Measurements from ENCODE around the gene HMOX2.

Gene HMOX2

GRCh38 chr16:4450430-4450829, 25.8 kb upstream of the HMOX2 start:
- ChIA-PET CTCF (no interaction called here), POLR2A (no interaction called here)
- TF ChIP-seq PKNOX1 (IDR thresholded peaks at IDR 0.05): no peak
- TF ChIP-seq TARDBP (IDR thresholded peaks at IDR 0.05): no peak
- TF ChIP-seq NFRKB (IDR thresholded peaks at IDR 0.05): no peak
- no peak for TF ChIP-seq LEF1 (IDR thresholded peaks at IDR 0.05; ENCODE audit: borderline replicate concordance)
- no peak for TF ChIP-seq FOXA1 (IDR thresholded peaks at IDR 0.05)
- TF ChIP-seq SUZ12 (IDR thresholded peaks at IDR 0.05): no peak
- TF ChIP-seq HDGF (IDR thresholded peaks at IDR 0.05; ENCODE audit: borderline replicate concordance): no peak
- no peak for TF ChIP-seq SP1 (IDR thresholded peaks at IDR 0.05)
- no peak for TF ChIP-seq ELF4 (IDR thresholded peaks at IDR 0.05)
- DNase-seq (ENCODE audit: extremely low spot score): no peak

GRCh38 chr16:4450931-4451519, 25.2 kb upstream of the HMOX2 start:
- POLR2A ChIA-PET: no interaction called here
- CTCF ChIA-PET: no interaction called here
- TF ChIP-seq FOXA1 (IDR thresholded peaks at IDR 0.05) (no peak), TARDBP (IDR thresholded peaks at IDR 0.05) (no peak), SUZ12 (IDR thresholded peaks at IDR 0.05) (no peak), BHLHE40 (IDR thresholded peaks at IDR 0.05; ENCODE audit: borderline replicate concordance) (no peak), NFRKB (IDR thresholded peaks at IDR 0.05) (no peak), ARNT (IDR thresholded peaks at IDR 0.05) (no peak), ELF4 (IDR thresholded peaks at IDR 0.05) (no peak), CTBP1 (IDR thresholded peaks at IDR 0.05; ENCODE audit: borderline replicate concordance) (no peak), FOXM1 (IDR thresholded peaks at IDR 0.05; ENCODE audit: borderline replicate concordance) (no peak), ZNF384 (IDR thresholded peaks at IDR 0.05) (no peak), HDGF (IDR thresholded peaks at IDR 0.05; ENCODE audit: borderline replicate concordance) (no peak), LEF1 (IDR thresholded peaks at IDR 0.05; ENCODE audit: borderline replicate concordance) (no peak), L3MBTL2 (conservative IDR thresholded peaks at IDR 0.05) (no peak), SP1 (IDR thresholded peaks at IDR 0.05) (no peak), PKNOX1 (IDR thresholded peaks at IDR 0.05) (no peak), FOXK2 (IDR thresholded peaks at IDR 0.05) (no peak)
- no peak for DNase-seq (ENCODE audit: extremely low spot score)

- no peak for DNase-seq (ENCODE audit: extremely low spot score)
- POLR2A ChIA-PET: interaction anchor here (1.2 kb wide), 1 partner anchor 24 kb away, joined by 3 read pairs; the partner anchor contains the start of gene HMOX2
- CTCF ChIA-PET: no interaction called here
- TF ChIP-seq FOXA1 (IDR thresholded peaks at IDR 0.05): no peak
- TF ChIP-seq ELF4 (IDR thresholded peaks at IDR 0.05): no peak
- TF ChIP-seq LEF1 (IDR thresholded peaks at IDR 0.05; ENCODE audit: borderline replicate concordance): no peak
- no peak for TF ChIP-seq SP1 (IDR thresholded peaks at IDR 0.05)
- no peak for TF ChIP-seq L3MBTL2 (conservative IDR thresholded peaks at IDR 0.05)
- no peak for TF ChIP-seq BHLHE40 (IDR thresholded peaks at IDR 0.05; ENCODE audit: borderline replicate concordance)
- no peak for TF ChIP-seq HDGF (IDR thresholded peaks at IDR 0.05; ENCODE audit: borderline replicate concordance)
- TF ChIP-seq NFRKB (IDR thresholded peaks at IDR 0.05): no peak
- no peak for TF ChIP-seq ARNT (IDR thresholded peaks at IDR 0.05)
- no peak for TF ChIP-seq TARDBP (IDR thresholded peaks at IDR 0.05)
- no peak for TF ChIP-seq PKNOX1 (IDR thresholded peaks at IDR 0.05)
- TF ChIP-seq CTBP1 (IDR thresholded peaks at IDR 0.05; ENCODE audit: borderline replicate concordance): no peak
- no peak for TF ChIP-seq ZNF384 (IDR thresholded peaks at IDR 0.05)
- no peak for TF ChIP-seq SUZ12 (IDR thresholded peaks at IDR 0.05)
- no peak for TF ChIP-seq FOXM1 (IDR thresholded peaks at IDR 0.05; ENCODE audit: borderline replicate concordance)
- no peak for TF ChIP-seq FOXK2 (IDR thresholded peaks at IDR 0.05)
Observed at GRCh38 chr16:4452674-4453073, 23.5 kb upstream of the HMOX2 start.

- POLR2A ChIA-PET: no interaction called here
- DNase-seq (ENCODE audit: extremely low spot score): no peak
- no peak for TF ChIP-seq L3MBTL2 (conservative IDR thresholded peaks at IDR 0.05)
- no peak for TF ChIP-seq HDGF (IDR thresholded peaks at IDR 0.05; ENCODE audit: borderline replicate concordance)
- CTCF ChIA-PET: no interaction called here
Observed at GRCh38 chr16:4454623-4455022, 21.6 kb upstream of the HMOX2 start.

GRCh38 chr16:4455081-4455480, 21.1 kb upstream of the HMOX2 start:
- ChIA-PET POLR2A (no interaction called here), CTCF (no interaction called here)
- TF ChIP-seq NFRKB (IDR thresholded peaks at IDR 0.05) (no peak), LEF1 (IDR thresholded peaks at IDR 0.05; ENCODE audit: borderline replicate concordance) (no peak), FOXA1 (IDR thresholded peaks at IDR 0.05) (no peak), PKNOX1 (IDR thresholded peaks at IDR 0.05) (no peak), L3MBTL2 (conservative IDR thresholded peaks at IDR 0.05) (no peak), FOXM1 (IDR thresholded peaks at IDR 0.05; ENCODE audit: borderline replicate concordance) (no peak), SUZ12 (IDR thresholded peaks at IDR 0.05) (no peak), TARDBP (IDR thresholded peaks at IDR 0.05) (no peak), ARNT (IDR thresholded peaks at IDR 0.05) (no peak)
- no peak for DNase-seq (ENCODE audit: extremely low spot score)

- CTCF ChIA-PET: no interaction called here
- DNase-seq (ENCODE audit: extremely low spot score): no peak
- POLR2A ChIA-PET: no interaction called here
- no peak for TF ChIP-seq BHLHE40 (IDR thresholded peaks at IDR 0.05; ENCODE audit: borderline replicate concordance)
Observed at GRCh38 chr16:4455951-4456350, 20.2 kb upstream of the HMOX2 start.
